Smooth muscle cell (in vitro differentiated cells): ENCODE measurements around the gene HSP90AA1. TPM values are rescaled to one million over a fixed set of nuclear protein-coding genes. Genes with fewer than 3 reads are reported as not detected.

Source experiments
- DNase-seq: peaks from one replicate; lab custom pipeline; 2025; ENCODE audit not compliant: unreplicated experiment; lab: John Stamatoyannopoulos, UW
- H2AFZ ChIP-seq: fragments of 200-600 bp; sonication (generic); 2 replicates; pipeline ENCODE4 v1.6.0; 2016; ENCODE audit warnings: antibody characterized with exemption, low read depth, mild to moderate bottlenecking
- H3F3A ChIP-seq: fragments of 200-600 bp; sonication (generic); 2 replicates; pipeline ENCODE4 v1.6.0; 2017; ENCODE audit warnings: antibody characterized with exemption, low read depth
- H3K27ac ChIP-seq: fragments of 200-600 bp; sonication (generic); 2 replicates; pipeline ENCODE4 v1.5.1; 2016; ENCODE audit warnings: low read depth, mild to moderate bottlenecking
- H3K27me3 ChIP-seq: fragments of 200-600 bp; sonication (generic); 2 replicates; pipeline ENCODE4 v1.6.1; 2016; ENCODE audit warnings: low read depth, mild to moderate bottlenecking
- H3K36me3 ChIP-seq: fragments of 200-600 bp; sonication (generic); 2 replicates; pipeline ENCODE4 v1.5.1; 2016; ENCODE audit warnings: low read depth
- H3K4me1 ChIP-seq: fragments of 200-600 bp; sonication (generic); 2 replicates; pipeline ENCODE4 v1.5.1; 2016; ENCODE audit warnings: low read depth
- H3K4me2 ChIP-seq: fragments of 200-600 bp; sonication (generic); 2 replicates; pipeline ENCODE4 v1.6.0; 2016; ENCODE audit warnings: mild to moderate bottlenecking
- H3K4me3 ChIP-seq: fragments of 200-600 bp; sonication (generic); 2 replicates; pipeline ENCODE4 v1.5.1; 2016; ENCODE audit warnings: mild to moderate bottlenecking
- H3K79me2 ChIP-seq: fragments of 200-600 bp; sonication (generic); 2 replicates; pipeline ENCODE4 v1.6.0; 2016; ENCODE audit warnings: low read depth, mild to moderate bottlenecking
- H3K9ac ChIP-seq: fragments of 200-600 bp; sonication (generic); 2 replicates; pipeline ENCODE4 v1.6.0; 2016; ENCODE audit warnings: low read depth
- H3K9me3 ChIP-seq: fragments of 200-600 bp; sonication (generic); replicated peaks from 2 replicates; pipeline ENCODE4 v1.5.1; 2016; ENCODE audit warnings: low read depth
- H4K20me1 ChIP-seq: fragments of 200-600 bp; sonication (generic); 2 replicates; pipeline ENCODE4 v1.6.0; 2016; ENCODE audit warnings: low read depth
- WGBS: methylation state at CpG from one replicate; pipeline ENCODE4 v1.1.7; 2016; ENCODE audit warnings: low lambda C conversion rate; 5-methylcytosine and 5-hydroxymethylcytosine counted together
- polyA plus RNA-seq: library from polyadenylated mRNA; unstranded; fragments of >200 nt; fragmentation: Nextera tagmentation; extraction: Ambion mirVana; gene quantifications from 2 replicates; pipeline ENCODE4 v1.2.1, GENCODE V29; 2016
- total RNA-seq: library from RNA; depleted of rRNA; stranded (reverse); fragments of >200 nt; gene quantifications from 2 replicates; pipeline ENCODE4 v1.2.3, GENCODE V29; 2014
- TF ChIP-seq, protein P1 (sequence below): fragments of 200-600 bp; sonication (generic); IDR thresholded peaks from 2 replicates; pipeline ENCODE4 v1.5.1; 2017; ENCODE audit warnings: borderline replicate concordance, mild to moderate bottlenecking, antibody characterized with exemption; ENCODE audit not compliant: insufficient read depth, poor library complexity, severe bottlenecking

The HSP90AA1 gene
- total and polyA plus RNA-seq, 2 experiments from 2014 or later = 353 to 436 TPM

DNA sequence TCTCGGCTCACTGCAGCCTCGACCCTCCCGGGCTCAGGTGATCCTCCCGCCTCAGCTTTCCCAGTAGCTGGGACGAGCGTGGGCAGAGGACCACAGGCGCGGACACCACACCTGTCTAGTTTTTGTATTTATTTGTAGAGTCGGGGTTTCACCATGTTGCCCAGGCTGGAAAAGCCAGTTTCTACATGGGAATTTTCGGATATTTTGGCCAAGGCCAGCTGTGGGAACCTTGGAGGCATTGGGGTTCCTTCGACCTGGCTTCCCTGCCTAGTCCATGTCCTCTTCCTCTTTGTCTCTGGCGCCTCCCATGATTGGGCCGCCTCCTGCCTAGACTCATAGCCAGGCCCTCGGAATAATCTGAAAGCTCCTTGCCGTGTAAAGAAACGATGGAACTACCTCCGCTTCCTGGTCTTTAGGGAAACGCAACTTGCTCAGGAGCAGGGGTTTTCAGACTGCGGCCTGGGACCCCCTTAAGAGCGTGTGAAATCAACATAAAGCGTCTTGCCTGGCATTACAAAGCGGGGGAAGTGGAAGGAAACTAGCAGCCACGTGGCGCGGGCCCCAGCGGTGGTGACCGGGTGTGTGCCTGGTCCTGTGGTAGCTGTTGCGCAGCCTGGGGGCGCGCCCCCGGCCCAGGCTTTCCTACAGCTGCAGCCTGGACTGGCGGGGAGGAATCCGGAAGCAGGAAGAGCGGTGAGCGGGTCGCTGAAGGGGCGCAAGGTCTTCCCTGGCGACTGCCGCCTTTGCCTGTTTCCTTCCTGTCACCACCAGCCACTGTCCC is 1.4 kb upstream of the HSP90AA1 start:
- H3F3A ChIP-seq = peaks cover 11% of the 10 kb centered on the region
- no peaks in the 10 kb centered on the region for H3K27me3 ChIP-seq
- WGBS = 23% methylated on average over 37 of the region's 39 CpGs
- peak overlapping the region; percentile 96 for H3K4me2 ChIP-seq
- H3K9ac ChIP-seq = peak overlapping the region; percentile 38
- H3K4me3 ChIP-seq = peak overlapping the region; percentile 88
- H3K4me1 ChIP-seq = peaks cover 26% of the 10 kb centered on the region
- peak overlapping the region; percentile 66 for H2AFZ ChIP-seq
- H3K79me2 ChIP-seq = peaks cover 32% of the 10 kb centered on the region
- no peaks in the 10 kb centered on the region for H3K9me3 ChIP-seq
- H3K36me3 ChIP-seq = peaks cover 17% of the 10 kb centered on the region
- TF ChIP-seq, protein P1, sequence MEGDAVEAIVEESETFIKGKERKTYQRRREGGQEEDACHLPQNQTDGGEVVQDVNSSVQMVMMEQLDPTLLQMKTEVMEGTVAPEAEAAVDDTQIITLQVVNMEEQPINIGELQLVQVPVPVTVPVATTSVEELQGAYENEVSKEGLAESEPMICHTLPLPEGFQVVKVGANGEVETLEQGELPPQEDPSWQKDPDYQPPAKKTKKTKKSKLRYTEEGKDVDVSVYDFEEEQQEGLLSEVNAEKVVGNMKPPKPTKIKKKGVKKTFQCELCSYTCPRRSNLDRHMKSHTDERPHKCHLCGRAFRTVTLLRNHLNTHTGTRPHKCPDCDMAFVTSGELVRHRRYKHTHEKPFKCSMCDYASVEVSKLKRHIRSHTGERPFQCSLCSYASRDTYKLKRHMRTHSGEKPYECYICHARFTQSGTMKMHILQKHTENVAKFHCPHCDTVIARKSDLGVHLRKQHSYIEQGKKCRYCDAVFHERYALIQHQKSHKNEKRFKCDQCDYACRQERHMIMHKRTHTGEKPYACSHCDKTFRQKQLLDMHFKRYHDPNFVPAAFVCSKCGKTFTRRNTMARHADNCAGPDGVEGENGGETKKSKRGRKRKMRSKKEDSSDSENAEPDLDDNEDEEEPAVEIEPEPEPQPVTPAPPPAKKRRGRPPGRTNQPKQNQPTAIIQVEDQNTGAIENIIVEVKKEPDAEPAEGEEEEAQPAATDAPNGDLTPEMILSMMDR = no peak
- peaks cover 32% of the 10 kb centered on the region for H4K20me1 ChIP-seq
- no peak for DNase-seq
- peak overlapping the region; percentile 84 for H3K27ac ChIP-seq

DNA sequence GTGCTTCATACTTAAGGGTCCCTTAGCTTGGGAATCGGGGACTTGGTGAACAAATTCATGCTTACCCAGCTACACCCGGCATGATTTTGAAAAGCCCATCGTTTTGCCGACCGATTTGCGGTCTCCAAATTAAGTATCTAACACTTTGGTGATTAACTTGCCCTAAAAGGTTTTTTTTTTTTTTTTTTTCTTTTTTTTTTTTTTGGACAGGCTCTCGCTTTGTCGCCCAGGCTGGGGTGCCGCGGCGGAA is 843 bp upstream of the HSP90AA1 start:
- DNase-seq = no peak
- TF ChIP-seq, protein P1 = no peak
- peaks cover 37% of the 10 kb centered on the region for H4K20me1 ChIP-seq
- H3K9ac ChIP-seq = peak overlapping the region; percentile 83
- peak overlapping the region; percentile 96 for H3K4me2 ChIP-seq
- peak overlapping the region; percentile 84 for H2AFZ ChIP-seq
- H3K4me1 ChIP-seq = peaks cover 32% of the 10 kb centered on the region
- no peaks in the 10 kb centered on the region for H3K27me3 ChIP-seq
- H3K79me2 ChIP-seq = peaks cover 37% of the 10 kb centered on the region
- no peaks in the 10 kb centered on the region for H3K9me3 ChIP-seq
- H3K36me3 ChIP-seq = peaks cover 22% of the 10 kb centered on the region
- peak overlapping the region; percentile 84 for H3K27ac ChIP-seq
- H3K4me3 ChIP-seq = peak overlapping the region; percentile 88
- peaks cover 16% of the 10 kb centered on the region for H3F3A ChIP-seq
- WGBS = 19% methylated on average over 11 of the region's 11 CpGs

DNA sequence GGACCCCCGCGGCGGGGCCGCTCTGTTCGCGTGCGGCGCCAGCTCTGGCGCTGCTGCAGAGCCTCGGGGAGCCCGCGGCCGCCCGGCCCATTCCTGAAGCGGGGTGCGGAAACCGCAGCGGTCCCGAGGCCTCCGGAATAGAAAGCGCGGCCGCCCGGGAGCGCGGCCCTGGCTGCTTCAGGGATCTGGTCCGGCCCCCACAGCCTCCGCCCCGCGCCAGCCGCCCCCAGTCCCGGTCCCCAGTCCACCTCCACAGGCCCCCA is 204 bp downstream of the HSP90AA1 start:
- Histone ChIP-seq H3K36me3 (peaks cover 26% of the 10 kb centered on the region), H3K9me3 (no peaks in the 10 kb centered on the region), H2AFZ (no peak overlapping the region), H3K4me1 (peaks cover 32% of the 10 kb centered on the region), H3K4me2 (peak overlapping the region; percentile 90), H4K20me1 (peaks cover 47% of the 10 kb centered on the region), H3K27me3 (no peaks in the 10 kb centered on the region), H3K79me2 (peaks cover 48% of the 10 kb centered on the region), H3F3A (peaks cover 26% of the 10 kb centered on the region), H3K4me3 (peak overlapping the region; percentile 88), H3K27ac (peak overlapping the region; percentile 96), H3K9ac (peak overlapping the region; percentile 99)
- 1% methylated on average over 16 of the region's 32 CpGs for WGBS
- no peak for DNase-seq
- TF ChIP-seq, protein P1 = no peak
